Activated CD4-positive, alpha-beta memory T cell treated with anti-CD3 and anti-CD28 coated beads for 36 hours (primary cell): ENCODE data around the gene PCSK5. TPM values are rescaled to one million over a fixed set of nuclear protein-coding genes. Genes with fewer than 3 reads are reported as not detected.
A peak's percentile ranks its signal among the peaks of the same experiment; 100 is the strongest.

ENCODE experiments used
- CTCF ChIA-PET: fragments of 350-600 bp; sonication (Branson Sonifier 250); formaldehyde crosslinking; loops from one replicate; lab custom pipeline; 2021; ENCODE audit warnings: antibody characterized with exemption, inconsistent platforms; lab: Charles Lee
- POLR2A ChIA-PET: fragments of 350-600 bp; sonication (Branson Sonifier 250); formaldehyde crosslinking; loops from one replicate; lab custom pipeline; 2021; ENCODE audit warnings: antibody characterized with exemption; lab: Charles Lee
- DNase-seq: peaks from one replicate; pipeline ENCODE4 v3.0.0-alpha.2; 2020
- H3K27ac Mint-ChIP-seq: one replicate; pipeline ENCODE4 v1.8.0; 2021; ENCODE audit warnings: mixed read lengths
- H3K27me3 Mint-ChIP-seq: one replicate; pipeline ENCODE4 v1.8.0; 2021; ENCODE audit warnings: mixed read lengths
- H3K36me3 Mint-ChIP-seq: one replicate; pipeline ENCODE4 v1.8.0; 2021; ENCODE audit warnings: mixed read lengths
- H3K4me1 Mint-ChIP-seq: one replicate; pipeline ENCODE4 v1.8.0; 2021; ENCODE audit warnings: low read depth, mixed read lengths
- H3K4me3 Mint-ChIP-seq: one replicate; pipeline ENCODE4 v1.8.0; 2021; ENCODE audit warnings: mild to moderate bottlenecking, mixed read lengths
- H3K9me3 Mint-ChIP-seq: one replicate; pipeline ENCODE4 v1.8.0; 2021; ENCODE audit warnings: mixed read lengths
- intact Hi-C: fragments of 100-400 bp; cut with micrococcal nuclease; formaldehyde crosslinking; loops from one replicate; pipeline ENCODE4 v1.15.1; 2023
- total RNA-seq, 2 experiments: library from RNA; stranded (reverse); gene quantifications; one replicate each; pipeline ENCODE4 v1.2.3, GENCODE V29; 2021

The PCSK5 gene
- total RNA-seq, 2 experiments from 2014 or later = 2.0 to 2.1 TPM

DNA sequence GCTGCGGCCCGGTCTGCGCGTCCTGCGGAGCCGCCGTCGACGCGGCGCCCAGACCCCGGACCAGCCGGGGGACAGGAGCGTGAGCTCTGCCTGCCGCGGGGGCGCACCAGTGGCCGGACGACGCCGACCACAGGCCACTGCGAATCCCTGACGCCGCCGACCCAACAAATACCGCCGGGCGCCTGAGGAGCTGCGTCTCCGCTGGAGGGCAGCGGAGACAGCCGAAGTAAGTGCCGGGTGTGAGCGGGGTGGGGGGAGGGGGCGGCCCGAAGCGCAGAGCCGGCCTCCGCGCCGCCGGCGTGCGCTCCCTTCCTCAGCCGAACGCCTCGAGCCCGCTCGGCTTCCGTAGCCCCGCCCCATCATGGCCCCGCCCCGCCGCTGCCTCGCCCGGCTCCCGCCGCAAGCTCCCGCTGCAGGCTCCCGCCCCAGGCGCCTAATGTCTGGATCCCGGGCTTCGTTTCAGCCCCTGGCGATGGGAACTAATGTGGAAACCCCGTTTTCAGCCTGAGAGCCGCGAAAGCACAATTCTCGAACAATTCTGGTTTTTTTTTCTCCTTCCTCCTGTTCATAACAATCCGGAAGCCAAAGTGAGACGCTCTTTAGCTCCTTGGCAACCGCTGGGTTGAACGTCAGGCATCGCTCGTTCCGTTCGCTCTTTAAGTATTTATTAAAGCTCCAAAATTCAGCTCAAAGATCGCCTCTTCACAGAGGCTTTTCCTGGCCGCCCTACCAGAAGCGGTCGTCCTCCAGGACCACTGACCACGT is 503.9 kb downstream of the PCSK5 start, which contains the start of gene RFK:
RFK (minus strand) TSS at position 232 of the 765 bp plus-strand sequence. CDS start 255 bp downstream, outside the sequence.
- intact Hi-C loops = loop anchor here (1.0 to 10.0 kb wide), 7 partner anchors 48 to 780 kb away; partner anchors contain the start of genes GCNT1, PCSK5 and VPS13A
- ChIA-PET POLR2A (interaction anchor here (0.6 to 3.2 kb wide), 11 partner anchors 10 to 1400 kb away, joined by 3 to 15 read pairs (median 5); partner anchors contain the start of genes GCNT1, NMRK1 and OSTF1), CTCF (interaction anchor here (0.6 to 3.4 kb wide), 29 partner anchors 9 to 512 kb away, joined by 3 to 25 read pairs (median 4); partner anchors contain the start of gene GCNT1)
- Mint-ChIP-seq H3K27ac (peak within 1 kb of the TSS; percentile 93), H3K27me3 (no peaks in the 10 kb centered on the region), H3K36me3 (peaks cover 19% of the 10 kb centered on the region), H3K4me1 (peaks cover 33% of the 10 kb centered on the region), H3K4me3 (peak within 1 kb of the TSS; percentile 98), H3K9me3 (peaks cover 8% of the 10 kb centered on the region)
- peak; percentile 96 for DNase-seq

DNA sequence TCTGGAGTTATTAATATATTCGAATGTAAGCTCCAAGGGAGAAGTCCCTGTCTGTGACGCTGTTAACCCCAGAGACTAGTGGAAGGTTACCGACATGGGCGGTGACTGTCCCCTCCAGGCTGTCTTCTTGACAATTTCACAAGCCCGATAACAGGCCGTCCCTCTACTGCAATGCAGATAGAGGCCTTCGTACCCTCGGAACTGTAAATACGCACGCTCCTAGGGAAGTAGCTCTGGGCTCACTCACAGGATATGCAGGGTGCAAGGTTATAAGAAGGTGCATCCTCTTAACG is 504.4 kb downstream of the PCSK5 start:
- intact Hi-C loops = loop anchor here (1.0 to 10.0 kb wide), 7 partner anchors 47 to 780 kb away; partner anchors contain the start of genes GCNT1, PCSK5 and VPS13A
- H3K9me3 Mint-ChIP-seq = peaks cover 8% of the 10 kb centered on the region
- H3K27ac Mint-ChIP-seq = peak overlapping the region; percentile 93
- H3K4me3 Mint-ChIP-seq = peak overlapping the region; percentile 98
- peak; percentile 71 for DNase-seq
- peaks cover 19% of the 10 kb centered on the region for H3K36me3 Mint-ChIP-seq
- H3K4me1 Mint-ChIP-seq = peaks cover 33% of the 10 kb centered on the region
- ChIA-PET CTCF (interaction anchor here (0.7 to 3.4 kb wide), 19 partner anchors 10 to 312 kb away, joined by 3 to 25 read pairs (median 7); partner anchors contain the start of gene GCNT1), POLR2A (interaction anchor here (0.8 to 3.2 kb wide), 5 partner anchors 30 to 64 kb away, joined by 3 to 15 read pairs (median 5); partner anchors contain the start of gene GCNT1)
- H3K27me3 Mint-ChIP-seq = no peaks in the 10 kb centered on the region

DNA sequence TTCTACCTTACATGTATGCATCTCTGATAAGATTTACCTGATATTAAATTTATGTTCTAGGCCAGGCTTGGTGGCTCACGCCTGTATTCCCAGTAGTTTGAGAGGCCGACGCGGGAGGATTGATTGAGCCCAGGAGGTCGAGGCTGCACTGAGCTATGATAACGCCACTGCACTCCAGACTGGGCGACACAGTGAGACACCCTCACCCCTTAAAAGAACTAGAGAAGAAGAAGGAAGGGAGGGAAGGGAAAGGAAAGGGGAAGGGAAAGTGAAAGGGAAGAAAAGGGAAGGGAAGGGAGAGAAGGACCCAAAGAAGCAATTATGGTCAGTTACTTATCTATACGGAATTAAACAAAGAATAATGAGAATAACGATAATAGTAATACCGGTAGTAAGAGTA is 504.9 kb downstream of the PCSK5 start:
- H3K9me3 Mint-ChIP-seq = peaks cover 8% of the 10 kb centered on the region
- H3K36me3 Mint-ChIP-seq = peaks cover 19% of the 10 kb centered on the region
- H3K27me3 Mint-ChIP-seq = no peaks in the 10 kb centered on the region
- DNase-seq = no peak
- H3K4me3 Mint-ChIP-seq = no peak overlapping the region
- H3K27ac Mint-ChIP-seq = no peak overlapping the region
- intact Hi-C loops = loop anchor here (2.0 to 10.0 kb wide), 3 partner anchors 263 to 779 kb away; partner anchors contain the start of gene VPS13A
- CTCF ChIA-PET = interaction anchor here (1.1 to 3.4 kb wide), 11 partner anchors 9 to 311 kb away, joined by 3 to 25 read pairs (median 7); partner anchors contain the start of gene GCNT1
- peaks cover 36% of the 10 kb centered on the region for H3K4me1 Mint-ChIP-seq
- POLR2A ChIA-PET = interaction anchor here (1.2 to 3.2 kb wide), 2 partner anchors 44 to 64 kb away, joined by 5 to 11 read pairs; partner anchors contain the start of gene GCNT1

DNA sequence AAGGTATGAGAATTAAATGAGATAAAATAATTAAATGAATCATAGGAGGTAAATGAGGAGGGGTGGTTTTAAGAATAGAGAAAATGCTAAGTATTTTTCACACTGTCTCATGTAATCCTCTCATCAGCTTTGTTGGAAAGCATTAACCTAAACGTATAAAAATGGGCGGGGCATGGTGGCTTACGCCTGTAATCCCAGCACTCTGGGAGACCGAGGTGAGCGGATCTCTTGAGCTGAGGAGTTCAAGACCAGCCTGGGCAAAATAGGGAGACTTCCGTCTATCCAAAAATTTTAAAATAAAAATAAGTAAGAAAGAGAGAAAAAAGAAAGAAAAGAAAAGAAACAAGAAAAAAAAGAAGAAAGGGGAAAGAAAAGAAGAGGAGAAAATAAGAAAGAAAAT is 505.7 kb downstream of the PCSK5 start:
- Mint-ChIP-seq H3K27me3 (no peaks in the 10 kb centered on the region), H3K4me3 (no peak overlapping the region), H3K9me3 (peaks cover 8% of the 10 kb centered on the region), H3K27ac (no peak overlapping the region), H3K4me1 (peaks cover 33% of the 10 kb centered on the region), H3K36me3 (peaks cover 14% of the 10 kb centered on the region)
- DNase-seq = no peak
- CTCF ChIA-PET = no interaction called here
- POLR2A ChIA-PET = no interaction called here
- intact Hi-C loops = loop anchor here (10.0 kb wide), 1 partner anchor 779 kb away; the partner anchor contains the start of gene VPS13A

DNA sequence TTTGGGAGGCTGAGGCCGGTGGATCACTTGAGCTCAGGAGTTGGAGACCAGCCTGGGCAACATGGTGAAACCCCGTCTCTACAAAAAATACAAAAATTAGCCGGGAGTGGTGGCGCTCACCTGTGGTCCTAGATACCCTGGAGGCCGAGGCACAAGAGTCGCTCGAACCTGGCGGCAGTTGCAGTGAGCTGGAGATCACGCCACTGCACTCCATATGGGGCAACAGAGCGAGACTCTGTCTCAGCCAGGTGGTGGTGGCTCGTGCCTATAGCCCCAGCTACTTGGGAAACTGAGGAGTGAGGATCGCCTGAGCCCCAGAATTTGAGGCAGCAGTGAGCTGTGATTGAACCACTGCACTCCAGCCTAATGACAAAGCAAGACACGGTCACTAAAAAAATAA is 506.1 kb downstream of the PCSK5 start:
- Mint-ChIP-seq H3K9me3 (peaks cover 8% of the 10 kb centered on the region), H3K4me3 (no peak overlapping the region), H3K27me3 (no peaks in the 10 kb centered on the region), H3K27ac (no peak overlapping the region), H3K36me3 (peaks cover 13% of the 10 kb centered on the region), H3K4me1 (peaks cover 31% of the 10 kb centered on the region)
- ChIA-PET POLR2A (no interaction called here), CTCF (no interaction called here)
- no peak for DNase-seq
- intact Hi-C loops = loop anchor here (10.0 kb wide), 1 partner anchor 778 kb away; the partner anchor contains the start of gene VPS13A

DNA sequence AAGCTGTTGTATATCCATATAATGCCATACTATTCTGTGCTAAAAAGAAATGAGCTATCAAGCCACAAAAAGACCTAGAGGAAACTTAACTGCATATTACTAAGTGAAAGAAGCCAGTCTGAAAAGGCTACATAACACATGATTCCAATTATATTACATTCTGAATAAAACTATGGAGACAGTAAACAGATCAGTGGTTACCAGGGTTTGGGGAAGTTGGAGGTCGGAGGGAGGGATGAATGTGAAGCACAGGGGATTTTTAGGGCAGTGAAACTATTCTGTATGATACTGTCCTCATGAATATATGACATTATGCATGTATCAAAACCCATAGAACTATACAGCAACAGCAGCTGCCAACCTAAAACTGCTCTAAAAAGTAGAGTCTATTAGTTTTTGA is 509.4 kb downstream of the PCSK5 start:
- no peak for DNase-seq
- ChIA-PET POLR2A (no interaction called here), CTCF (interaction anchor here (1.3 kb wide), 1 partner anchor 21 kb away, joined by 3 read pairs; no protein-coding TSS in a partner anchor)
- H3K36me3 Mint-ChIP-seq = no peaks in the 10 kb centered on the region
- no peaks in the 10 kb centered on the region for H3K27me3 Mint-ChIP-seq
- H3K9me3 Mint-ChIP-seq = no peaks in the 10 kb centered on the region
- H3K4me1 Mint-ChIP-seq = peaks cover 27% of the 10 kb centered on the region
- H3K27ac Mint-ChIP-seq = no peak overlapping the region
- intact Hi-C loops = loop anchor here (10.0 kb wide), 1 partner anchor 775 kb away; the partner anchor contains the start of gene VPS13A
- H3K4me3 Mint-ChIP-seq = no peak overlapping the region

DNA sequence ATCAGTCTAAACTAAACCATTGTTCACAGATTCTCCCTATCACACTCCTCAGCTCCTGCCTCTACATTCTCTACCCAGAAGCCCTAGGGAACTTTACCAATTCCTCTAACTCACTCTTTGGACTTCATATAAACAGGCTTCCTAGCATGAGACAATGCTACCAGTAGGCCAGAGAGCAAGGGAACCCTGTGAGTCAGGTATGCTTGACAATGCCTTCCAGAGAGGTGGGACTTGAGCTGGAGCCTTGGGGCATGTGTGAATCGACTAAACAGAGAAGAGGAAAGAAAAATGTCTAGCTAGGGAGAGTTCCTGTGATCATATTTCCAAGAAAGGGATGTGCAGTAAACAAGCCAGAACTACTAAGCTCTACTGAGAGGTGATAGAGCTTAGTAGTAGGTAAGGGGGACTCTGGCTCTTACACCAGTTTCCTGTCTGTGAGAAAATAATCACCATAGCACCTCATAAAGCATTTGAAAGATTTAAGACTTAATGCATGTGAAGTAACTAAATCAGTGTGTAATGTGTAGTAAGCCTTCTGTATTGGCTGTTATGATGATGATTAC is 510.1 kb downstream of the PCSK5 start:
- POLR2A ChIA-PET = no interaction called here
- Mint-ChIP-seq H3K36me3 (no peaks in the 10 kb centered on the region), H3K4me3 (no peak overlapping the region), H3K9me3 (no peaks in the 10 kb centered on the region), H3K27me3 (no peaks in the 10 kb centered on the region), H3K27ac (no peak overlapping the region), H3K4me1 (peaks cover 21% of the 10 kb centered on the region)
- intact Hi-C loops = no loop called here
- CTCF ChIA-PET = interaction anchor here (1.3 to 1.8 kb wide), 3 partner anchors 20 to 258 kb away, joined by 3 to 6 read pairs (median 6); no protein-coding TSS in a partner anchor
- DNase-seq = no peak

DNA sequence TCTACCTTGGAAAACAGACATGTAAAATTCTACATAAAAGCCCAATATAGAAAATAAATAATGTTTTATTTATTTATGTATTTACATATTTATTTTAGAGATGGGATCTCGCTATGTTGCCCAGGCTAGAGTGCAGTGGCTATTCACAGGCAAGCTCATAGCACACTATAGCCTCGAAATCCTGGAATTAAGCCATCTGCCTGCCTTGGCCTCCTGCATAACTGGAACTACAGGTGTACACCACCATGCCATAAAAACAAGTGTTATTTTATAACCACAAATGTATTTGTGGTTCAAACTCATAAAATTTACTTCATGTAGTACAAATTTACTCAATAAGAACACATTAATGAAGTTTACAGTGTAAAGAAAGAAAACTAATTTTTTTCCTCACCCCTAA is 510.7 kb downstream of the PCSK5 start:
- ChIA-PET POLR2A (no interaction called here), CTCF (interaction anchor here (1.0 to 1.8 kb wide), 3 partner anchors 41 to 257 kb away, joined by 3 to 6 read pairs (median 6); partner anchors contain the start of gene GCNT1)
- intact Hi-C loops = no loop called here
- no peaks in the 10 kb centered on the region for H3K9me3 Mint-ChIP-seq
- H3K4me1 Mint-ChIP-seq = peaks cover 19% of the 10 kb centered on the region
- DNase-seq = no peak
- H3K4me3 Mint-ChIP-seq = no peak overlapping the region
- no peaks in the 10 kb centered on the region for H3K27me3 Mint-ChIP-seq
- no peak overlapping the region for H3K27ac Mint-ChIP-seq
- no peaks in the 10 kb centered on the region for H3K36me3 Mint-ChIP-seq

DNA sequence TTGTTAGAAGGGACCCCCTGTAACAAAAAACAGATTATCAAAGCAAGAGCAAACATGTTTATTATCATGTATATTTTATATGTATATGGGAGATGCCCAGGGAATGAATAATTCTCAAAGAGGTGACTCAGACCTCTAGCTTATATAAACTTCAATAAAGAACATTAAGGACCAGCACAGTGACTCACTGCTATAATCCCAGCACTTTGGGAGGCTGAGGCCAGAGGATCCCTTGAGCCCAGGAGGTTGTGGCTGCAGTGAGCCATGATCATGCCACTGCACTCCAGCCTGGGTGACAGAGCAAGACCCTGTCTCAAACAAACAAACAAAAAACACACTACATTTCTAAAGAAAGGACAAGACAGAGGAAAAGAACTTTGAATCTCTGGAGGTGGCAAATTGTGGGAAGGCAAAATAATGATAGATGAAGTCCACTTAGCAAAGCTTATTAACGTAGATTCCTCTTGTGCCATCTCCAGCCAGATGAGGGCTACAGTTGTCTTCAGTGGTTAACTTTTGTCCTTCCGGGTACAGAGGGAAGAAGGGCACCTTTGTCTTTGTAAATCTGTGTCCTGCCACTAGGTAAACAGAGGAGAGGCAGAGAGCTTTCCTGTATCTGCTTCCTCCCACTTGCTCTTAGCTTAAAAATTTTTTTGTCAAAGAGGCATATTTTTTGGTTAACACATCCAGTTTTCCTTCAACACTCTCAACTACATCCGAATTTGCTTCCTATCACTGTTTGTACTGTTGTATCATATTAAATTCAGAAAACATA is 511.3 kb downstream of the PCSK5 start:
- CTCF ChIA-PET = interaction anchor here (1.0 to 1.8 kb wide), 5 partner anchors 22 to 302 kb away, joined by 3 to 6 read pairs (median 4); partner anchors contain the start of gene GCNT1
- no peak for DNase-seq
- no peaks in the 10 kb centered on the region for H3K36me3 Mint-ChIP-seq
- peaks cover 19% of the 10 kb centered on the region for H3K4me1 Mint-ChIP-seq
- no peak overlapping the region for H3K27ac Mint-ChIP-seq
- H3K9me3 Mint-ChIP-seq = no peaks in the 10 kb centered on the region
- no peaks in the 10 kb centered on the region for H3K27me3 Mint-ChIP-seq
- POLR2A ChIA-PET = no interaction called here
- no peak overlapping the region for H3K4me3 Mint-ChIP-seq
- intact Hi-C loops = no loop called here

DNA sequence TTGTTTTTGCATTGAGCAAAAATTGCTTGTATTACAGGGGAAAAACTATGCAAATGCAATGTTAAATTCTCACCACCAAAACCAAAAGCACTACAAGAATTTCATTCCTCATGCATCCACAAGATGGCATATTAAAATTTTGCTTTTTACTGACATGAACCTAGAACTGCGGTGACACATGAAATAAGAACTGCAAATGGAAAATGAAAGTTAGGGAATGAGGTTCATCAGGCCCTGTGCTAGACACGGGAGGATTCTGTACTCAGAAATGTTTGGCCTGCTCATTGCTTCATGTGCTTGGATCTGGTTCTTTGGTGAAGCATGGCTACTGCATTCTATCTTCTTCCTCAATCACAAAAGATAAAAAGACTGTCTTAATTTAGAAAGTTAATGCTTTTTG is 512.9 kb downstream of the PCSK5 start:
- no peak overlapping the region for H3K4me3 Mint-ChIP-seq
- peak; percentile 39 for DNase-seq
- H3K27ac Mint-ChIP-seq = peak overlapping the region; percentile 33
- no peaks in the 10 kb centered on the region for H3K27me3 Mint-ChIP-seq
- no peaks in the 10 kb centered on the region for H3K36me3 Mint-ChIP-seq
- intact Hi-C loops = no loop called here
- H3K4me1 Mint-ChIP-seq = peaks cover 19% of the 10 kb centered on the region
- ChIA-PET POLR2A (no interaction called here), CTCF (interaction anchor here (0.6 to 0.7 kb wide), 2 partner anchors 9 to 301 kb away, joined by 3 to 4 read pairs; partner anchors contain the start of gene RFK)
- no peaks in the 10 kb centered on the region for H3K9me3 Mint-ChIP-seq

DNA sequence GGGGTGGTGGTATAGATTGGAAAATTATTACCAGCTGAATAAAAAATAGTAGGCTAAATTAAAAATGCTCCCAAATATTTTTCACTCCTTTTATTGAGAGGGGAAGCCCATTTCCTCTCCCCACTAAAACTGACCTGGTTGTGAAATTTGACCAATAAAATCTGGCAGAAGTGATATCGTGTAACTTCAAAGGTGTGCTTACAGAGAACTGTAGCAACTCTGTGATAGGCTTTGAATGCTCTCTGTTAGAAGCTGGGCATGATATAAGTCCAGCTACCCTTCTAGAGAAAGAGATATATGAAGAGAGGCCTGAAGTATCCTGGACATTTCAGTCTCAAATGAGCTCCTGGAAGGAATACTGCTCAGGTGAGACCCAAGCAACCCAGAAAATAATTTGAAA is 513.9 kb downstream of the PCSK5 start:
- intact Hi-C loops = no loop called here
- Mint-ChIP-seq H3K9me3 (no peaks in the 10 kb centered on the region), H3K4me3 (no peak overlapping the region)

More for the DNA sequence above, 513.9 kb downstream of the PCSK5 start:
- no peak for DNase-seq
- Mint-ChIP-seq H3K27ac (no peak overlapping the region), H3K4me1 (peaks cover 19% of the 10 kb centered on the region), H3K36me3 (no peaks in the 10 kb centered on the region), H3K27me3 (no peaks in the 10 kb centered on the region)
- ChIA-PET CTCF (interaction anchor here (0.6 to 2.9 kb wide), 9 partner anchors 10 to 302 kb away, joined by 3 to 14 read pairs (median 4); partner anchors contain the start of gene RFK), POLR2A (interaction anchor here (0.6 kb wide), 1 partner anchor 1000 kb away, joined by 3 read pairs; no protein-coding TSS in a partner anchor)
